ENCODE results near the gene LRRTM4.

The LRRTM4 gene

DNA sequence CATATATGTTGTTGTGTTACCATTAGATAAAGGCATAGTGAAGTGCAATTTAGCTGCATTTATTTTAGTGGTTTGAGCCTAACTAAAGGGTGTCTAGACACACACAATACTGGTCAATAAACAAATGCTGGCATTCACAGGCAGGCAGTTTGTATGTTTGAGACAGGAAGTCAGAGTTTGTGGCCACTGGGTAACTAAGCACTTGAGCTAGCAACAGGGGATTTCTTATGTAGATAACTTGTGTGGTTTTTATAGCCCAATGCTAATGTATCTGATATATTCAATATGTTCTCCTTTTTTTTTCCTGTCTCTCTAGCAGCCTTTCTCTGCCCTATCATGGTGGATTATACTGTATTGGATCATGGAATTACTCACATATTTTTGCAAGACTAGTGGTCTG, 38.1 kb downstream of the LRRTM4 start:
- intact Hi-C loops (cut with DNase I): no loop called here
- DNase-seq: no peak

DNA sequence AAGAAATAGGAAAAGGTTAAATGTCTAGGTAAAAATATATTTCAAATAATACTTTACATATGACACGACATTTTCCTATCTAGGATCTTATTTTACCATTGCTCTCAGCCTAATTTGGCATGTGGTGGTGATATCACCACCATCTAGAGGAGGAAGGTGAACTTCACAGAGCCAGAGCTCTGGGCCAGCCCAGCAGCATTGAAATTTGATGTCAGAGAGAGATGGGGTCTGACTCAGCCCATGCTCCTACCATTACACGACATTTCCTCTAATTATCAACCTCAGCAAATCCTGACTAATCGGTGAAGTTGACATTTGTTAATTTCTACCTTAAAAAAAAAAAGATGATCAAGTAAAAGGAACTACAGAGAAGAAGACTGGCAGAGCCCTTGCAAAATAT, 42.3 kb downstream of the LRRTM4 start:
- DNase-seq: peak in 2 of 42 donors; percentile 29 to 48
- intact Hi-C loops (cut with DNase I): no loop called here

DNA sequence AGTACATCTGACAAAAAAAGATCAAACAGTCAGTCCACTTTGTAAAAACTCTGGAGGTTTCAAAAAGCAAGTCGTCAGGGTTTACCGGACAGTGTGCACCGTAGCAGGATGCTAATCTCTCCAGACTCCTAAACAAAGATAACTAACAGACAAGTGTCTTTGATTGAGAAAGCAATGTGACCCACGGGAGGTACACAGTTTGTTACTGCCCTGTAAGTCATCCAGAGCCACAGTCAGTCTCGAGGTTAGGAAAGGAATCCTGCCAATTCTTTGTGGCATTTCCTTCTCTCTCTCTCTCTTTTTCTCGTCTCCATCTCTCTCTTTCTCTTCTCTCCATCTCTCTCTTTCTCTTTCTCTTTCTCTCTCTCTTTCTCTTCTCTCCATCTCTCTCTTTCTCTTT, 42.8 kb downstream of the LRRTM4 start:
- intact Hi-C loops (cut with DNase I): no loop called here
- DNase-seq: no peak

DNA sequence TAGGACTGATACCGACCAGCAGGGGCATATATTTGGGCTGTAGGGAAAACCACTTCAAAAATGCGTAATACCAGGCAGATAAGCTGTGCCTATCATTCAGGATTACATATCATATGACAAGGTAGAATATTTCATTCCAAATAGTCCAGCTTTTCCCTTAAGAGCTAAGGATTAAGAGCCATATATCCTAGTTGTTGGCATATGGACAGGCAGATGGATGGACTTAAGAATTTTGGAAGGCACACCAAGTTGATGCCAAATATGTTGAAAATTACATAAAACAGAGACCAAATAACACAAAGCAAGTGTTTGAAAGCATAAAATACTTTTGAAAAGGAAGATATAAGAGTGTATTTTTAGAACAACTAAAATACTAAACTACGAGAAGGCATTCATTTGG, 52.1 kb downstream of the LRRTM4 start:
- DNase-seq: no peak
- intact Hi-C loops (cut with DNase I): no loop called here

DNA sequence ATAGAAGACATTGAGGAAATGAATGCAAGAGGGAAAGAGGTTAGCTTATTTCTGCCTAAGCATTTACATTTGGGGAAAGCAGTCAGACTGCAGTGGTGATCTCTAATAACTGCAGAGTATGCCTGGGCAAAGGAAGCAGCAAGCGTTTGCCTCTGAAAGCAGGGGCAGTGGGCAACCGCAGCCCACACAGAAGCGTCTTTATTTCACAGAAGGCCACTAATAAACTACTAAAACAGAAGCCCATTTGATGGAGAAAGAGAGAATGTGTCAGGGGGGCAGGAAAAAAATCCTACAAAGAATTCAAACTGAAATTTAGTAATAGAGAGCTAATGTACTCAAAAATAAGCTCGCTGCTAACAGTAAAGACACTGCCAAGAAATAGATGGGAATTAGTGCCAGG, 53.1 kb downstream of the LRRTM4 start:
- DNase-seq: peak in 16 of 42 donors; percentile 11 to 61 (median 31)
- intact Hi-C loops (cut with DNase I): no loop called here

DNA sequence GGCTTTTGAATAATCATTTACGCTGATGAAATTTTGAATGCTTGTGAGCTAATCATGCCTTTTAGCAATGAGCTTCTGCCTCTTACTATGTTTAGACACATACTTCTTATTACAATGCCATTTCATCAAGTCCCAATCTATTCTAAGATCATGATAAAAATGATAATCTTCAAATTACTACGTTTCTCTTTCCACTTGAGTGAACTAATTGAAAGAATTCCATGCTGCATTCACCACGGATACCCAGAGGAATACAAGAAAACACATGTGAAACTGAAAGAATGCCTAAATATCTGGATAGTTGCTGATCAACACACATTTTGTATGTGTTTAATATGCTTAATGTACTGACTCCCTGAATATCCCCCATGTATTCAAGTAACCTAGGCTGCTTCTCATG, 62.3 kb downstream of the LRRTM4 start:
- DNase-seq: no peak
- intact Hi-C loops (cut with DNase I): no loop called here

DNA sequence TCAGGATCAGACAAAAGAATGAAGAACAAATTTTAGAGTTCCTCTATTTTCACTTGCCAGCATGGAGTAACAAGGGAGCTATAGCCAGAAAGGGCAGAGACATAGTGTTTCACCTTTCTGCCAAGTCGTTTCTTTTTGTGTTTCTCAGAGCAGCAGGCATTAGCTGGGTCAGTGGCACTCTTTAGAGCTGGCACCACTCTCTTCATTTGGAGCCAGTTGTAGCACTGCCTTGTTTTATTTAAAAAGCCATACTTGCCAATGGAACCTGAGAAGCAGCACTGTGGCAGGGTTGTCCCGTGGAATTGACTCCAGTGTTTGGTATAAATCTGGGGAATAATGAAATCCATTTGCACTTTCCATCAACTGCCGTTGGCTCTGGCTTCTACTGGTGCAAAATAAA, 64.0 kb downstream of the LRRTM4 start:
- peak in 17 of 42 donors; percentile 4 to 68 (median 32) for DNase-seq
- intact Hi-C loops (cut with DNase I): no loop called here

DNA sequence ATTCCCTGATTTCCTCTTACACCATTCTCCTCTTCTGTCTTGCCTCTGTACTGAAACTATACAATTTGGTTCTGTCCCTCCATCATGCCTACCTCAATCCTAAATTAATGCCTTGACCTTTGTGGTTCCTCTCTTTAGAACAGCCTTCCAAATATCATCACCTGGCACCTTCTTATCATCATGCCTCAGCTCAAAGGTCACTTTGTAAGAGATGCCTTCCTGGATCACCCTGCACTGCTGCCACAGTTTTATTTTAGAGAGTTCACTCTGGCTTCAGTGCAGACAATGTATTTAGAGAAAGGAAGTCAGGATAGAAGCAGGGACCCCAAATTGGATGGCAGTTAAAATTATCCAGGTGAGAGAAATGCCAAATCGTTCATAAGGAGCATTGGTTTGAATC, 64.5 kb downstream of the LRRTM4 start:
- DNase-seq: no peak
- intact Hi-C loops (cut with DNase I): no loop called here

DNA sequence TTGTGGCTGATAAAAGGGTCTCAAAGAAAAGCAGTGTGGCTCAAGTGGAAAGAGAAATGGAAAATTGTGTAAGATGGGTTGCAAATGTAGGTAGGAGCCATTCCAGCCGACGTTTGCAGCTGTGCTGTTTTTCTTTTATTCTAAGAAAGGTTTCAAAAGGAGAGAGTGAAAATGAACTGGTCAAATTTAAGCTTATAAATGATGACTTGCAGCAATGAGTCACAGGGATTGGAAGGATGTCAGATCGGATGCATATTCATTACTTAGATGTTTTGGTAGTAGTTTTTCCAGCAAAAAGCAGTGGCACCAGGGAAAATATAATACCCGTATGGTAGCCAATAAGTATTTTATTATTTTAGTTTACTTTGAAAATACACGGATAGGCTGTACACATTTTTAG, 79.1 kb downstream of the LRRTM4 start:
- DNase-seq: peak in 1 of 42 donors; percentile 39
- intact Hi-C loops (cut with DNase I): no loop called here

DNA sequence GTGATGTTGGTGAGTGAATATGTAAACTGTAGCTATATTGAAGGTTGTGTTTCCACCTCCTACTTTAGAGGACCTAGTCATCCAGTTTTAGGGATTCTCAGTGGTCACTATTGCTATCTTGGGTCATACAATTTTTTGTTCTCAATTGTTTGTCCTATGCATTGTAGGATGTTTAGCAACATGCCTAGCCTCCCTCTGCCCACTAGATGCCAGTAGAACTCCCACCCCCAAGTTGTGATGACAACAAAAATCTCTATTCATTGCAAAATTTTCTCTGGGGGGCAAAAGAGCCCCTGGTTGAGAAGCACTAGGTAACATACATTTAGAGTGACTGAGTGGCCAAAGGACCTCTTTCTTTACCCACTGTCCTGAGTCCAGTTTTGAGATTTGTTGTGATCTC, 87.3 kb downstream of the LRRTM4 start:
- intact Hi-C loops (cut with DNase I): no loop called here
- DNase-seq: peak in 3 of 42 donors; percentile 5 to 24 (median 22)

DNA sequence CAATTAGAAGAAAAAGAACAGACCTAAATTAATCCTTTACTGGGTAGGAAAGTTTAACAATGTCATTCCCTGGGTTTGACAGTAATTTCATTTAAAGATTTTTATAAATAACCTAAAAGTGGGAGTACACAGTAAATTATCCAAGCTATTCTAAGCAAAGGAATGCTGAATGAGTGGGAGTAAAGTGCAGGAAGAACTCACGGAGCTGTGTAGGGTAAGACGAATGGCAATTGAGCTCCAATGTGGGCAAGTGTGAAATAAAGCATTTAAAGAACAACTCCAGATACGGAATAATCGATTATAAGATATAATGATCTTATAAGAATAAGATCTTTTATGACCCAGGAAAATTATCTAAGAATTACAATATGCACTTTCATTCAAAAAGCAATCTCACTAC, 93.2 kb downstream of the LRRTM4 start:
- peak in 11 of 42 donors; percentile 5 to 62 (median 25) for DNase-seq
- intact Hi-C loops (cut with DNase I): no loop called here

DNA sequence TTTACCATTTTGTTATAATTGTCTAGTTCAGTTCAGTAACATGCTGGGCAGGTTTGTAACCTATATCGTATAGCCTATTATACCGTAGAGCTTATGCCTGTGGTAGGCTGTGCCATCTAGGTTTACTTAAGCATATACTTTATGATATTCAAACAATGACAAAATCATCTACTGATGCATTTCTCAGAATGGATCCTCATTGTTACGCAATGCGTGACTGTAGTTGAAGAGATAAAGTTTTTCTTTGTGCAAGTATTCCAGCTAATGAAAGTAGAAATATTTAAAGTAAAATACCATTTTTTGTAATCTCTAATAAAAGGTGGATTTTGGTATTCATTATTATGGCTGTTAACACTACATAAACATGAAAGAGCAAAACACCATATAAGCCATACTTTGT, 100.2 kb downstream of the LRRTM4 start:
- no peak for DNase-seq
- intact Hi-C loops (cut with DNase I): no loop called here

DNA sequence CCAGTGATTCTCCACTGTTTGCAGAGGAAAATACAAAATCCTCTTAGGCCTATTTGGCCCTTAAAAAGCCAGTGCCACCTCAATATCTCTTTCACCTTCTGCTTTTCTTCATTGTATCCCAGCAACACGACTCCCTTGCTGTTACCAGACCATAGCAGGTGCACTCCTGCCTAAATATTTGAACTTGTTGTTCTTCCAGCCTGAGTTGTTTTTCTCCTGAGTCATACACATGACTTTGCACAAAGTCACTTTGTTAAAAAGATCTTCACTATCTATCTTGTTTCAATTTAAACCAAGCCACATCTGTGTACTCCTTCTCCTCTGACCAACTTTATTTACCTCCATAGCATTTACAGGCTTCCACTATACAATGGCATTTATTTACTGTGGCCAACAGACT, 103.6 kb downstream of the LRRTM4 start:
- DNase-seq: no peak
- intact Hi-C loops (cut with DNase I): no loop called here

DNA sequence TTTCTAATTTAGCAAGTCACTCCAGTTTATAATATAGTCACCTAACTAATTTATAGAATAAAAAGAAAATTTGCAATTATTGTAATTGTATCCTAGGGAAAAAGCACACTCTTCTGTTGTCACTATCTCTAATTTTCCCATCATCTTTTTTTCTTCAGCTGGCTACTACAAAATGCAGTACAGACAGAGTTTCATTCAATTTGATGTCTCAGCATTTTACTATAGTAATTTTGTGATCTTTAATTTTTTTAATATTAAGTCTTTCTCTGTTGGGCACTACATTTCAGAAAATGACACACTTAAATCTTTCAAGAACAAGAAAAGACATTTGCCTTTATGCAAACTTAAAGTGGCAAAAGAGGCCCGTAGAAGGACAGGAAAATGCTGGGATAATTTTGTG, 118.0 kb downstream of the LRRTM4 start:
- intact Hi-C loops (cut with DNase I): no loop called here
- DNase-seq: no peak

DNA sequence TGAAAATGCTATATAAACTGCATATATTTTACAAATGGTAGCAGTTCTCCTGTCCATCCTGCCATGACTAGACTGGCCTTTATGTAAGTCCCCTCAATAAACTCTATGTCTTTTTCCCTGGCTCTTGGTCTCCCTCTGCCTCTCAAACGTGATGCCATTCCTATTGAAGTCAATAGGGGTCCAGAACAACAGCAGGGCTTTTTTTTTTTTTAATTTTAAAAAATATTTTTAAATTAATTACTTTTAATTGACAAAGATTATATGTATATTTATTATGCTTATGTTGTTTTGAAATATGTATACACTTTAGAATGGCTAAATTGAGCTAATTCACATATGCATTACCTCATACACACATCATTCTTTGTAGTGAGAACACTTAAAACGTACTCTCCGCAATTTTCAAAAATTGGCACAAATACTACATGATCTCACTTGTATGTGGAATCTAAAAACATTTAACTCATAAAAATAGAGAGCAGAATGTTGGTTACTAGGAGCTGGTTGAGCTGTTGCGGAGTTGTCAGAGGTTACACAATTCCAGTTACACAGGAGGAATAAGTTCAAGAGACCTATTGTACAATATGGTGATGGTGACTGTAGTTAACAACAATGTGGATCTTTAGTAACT, 123.1 kb downstream of the LRRTM4 start:
- intact Hi-C loops (cut with DNase I): no loop called here
- no peak for DNase-seq

DNA sequence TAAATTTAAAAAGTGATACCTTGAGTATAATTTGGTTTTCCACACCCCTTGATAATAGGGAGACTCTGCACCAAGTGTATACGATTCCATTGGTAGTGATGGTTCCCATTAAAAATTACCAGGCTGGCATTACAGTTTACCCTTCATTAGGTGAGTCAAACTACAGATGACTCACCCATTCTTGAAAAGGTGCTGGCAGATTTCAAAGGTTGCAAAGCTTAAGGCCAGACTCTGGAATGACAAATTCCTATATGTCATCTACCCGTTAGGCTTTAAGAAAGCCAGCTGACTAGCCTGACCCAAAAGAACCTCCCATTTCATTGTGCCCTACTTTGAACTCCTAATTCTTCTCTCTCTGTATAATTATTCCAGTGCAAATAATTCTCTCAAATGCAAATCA, 124.4 kb downstream of the LRRTM4 start:
- peak in 6 of 42 donors; percentile 2 to 40 (median 16) for DNase-seq
- intact Hi-C loops (cut with DNase I): no loop called here

DNA sequence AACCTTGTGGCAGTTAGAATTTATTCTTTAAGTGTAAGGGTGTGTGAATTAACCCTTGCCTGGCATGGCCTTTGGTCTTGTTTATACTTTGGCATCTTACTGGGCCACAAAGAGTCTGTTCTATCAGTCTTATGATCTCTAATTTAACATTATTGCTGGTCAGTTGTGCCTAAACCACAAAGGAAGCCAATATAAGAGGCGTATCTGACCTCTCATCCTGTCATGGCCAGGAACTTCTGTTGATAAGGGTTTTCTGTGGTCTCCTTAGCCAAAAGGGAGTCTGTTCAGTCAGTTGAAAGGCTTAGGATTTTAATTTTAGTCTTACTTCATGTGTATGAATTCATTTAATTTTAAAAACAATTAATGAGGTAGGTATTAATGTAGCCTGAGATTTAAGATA, 127.2 kb downstream of the LRRTM4 start:
- DNase-seq: no peak
- intact Hi-C loops (cut with DNase I): no loop called here

DNA sequence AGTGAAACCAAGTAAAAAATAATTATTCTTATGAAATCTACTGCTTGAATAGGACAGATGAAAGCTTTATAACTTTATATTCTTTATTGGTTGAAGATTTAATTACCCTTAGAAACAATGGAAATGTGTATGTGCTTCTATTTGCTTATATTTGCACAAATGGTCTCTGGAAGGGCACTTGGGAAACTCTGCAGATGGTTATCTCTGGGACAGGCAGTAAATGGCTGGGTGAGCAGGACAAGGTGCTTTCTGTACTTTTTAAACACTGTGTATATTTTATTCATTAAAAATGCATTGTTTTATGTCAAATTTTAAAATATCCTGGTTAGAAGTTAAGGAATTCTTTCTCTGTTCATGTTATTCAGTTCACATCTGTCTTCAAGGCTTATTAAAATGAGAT, 131.1 kb downstream of the LRRTM4 start:
- intact Hi-C loops (cut with DNase I): no loop called here
- no peak for DNase-seq

DNA sequence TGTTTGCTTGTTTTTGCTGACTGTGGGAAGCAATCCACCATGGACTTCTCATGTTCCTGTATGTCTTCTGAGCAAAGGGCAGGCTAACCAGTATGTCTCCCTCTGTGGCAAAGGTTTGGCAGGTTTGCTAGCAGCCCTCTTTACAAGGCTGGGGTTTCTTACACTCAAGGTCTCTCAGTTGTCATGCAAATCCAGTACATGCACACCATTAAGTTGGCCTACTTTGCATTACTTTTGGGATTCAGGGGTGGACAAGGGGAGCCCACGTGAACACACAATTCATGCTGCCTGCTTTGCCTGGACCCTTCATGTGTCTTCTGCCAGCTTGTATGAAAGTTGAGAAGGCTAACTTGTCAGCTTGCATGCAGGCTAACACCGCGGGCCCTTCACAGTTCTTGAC, 134.9 kb downstream of the LRRTM4 start:
- no peak for DNase-seq
- intact Hi-C loops (cut with DNase I): no loop called here

DNA sequence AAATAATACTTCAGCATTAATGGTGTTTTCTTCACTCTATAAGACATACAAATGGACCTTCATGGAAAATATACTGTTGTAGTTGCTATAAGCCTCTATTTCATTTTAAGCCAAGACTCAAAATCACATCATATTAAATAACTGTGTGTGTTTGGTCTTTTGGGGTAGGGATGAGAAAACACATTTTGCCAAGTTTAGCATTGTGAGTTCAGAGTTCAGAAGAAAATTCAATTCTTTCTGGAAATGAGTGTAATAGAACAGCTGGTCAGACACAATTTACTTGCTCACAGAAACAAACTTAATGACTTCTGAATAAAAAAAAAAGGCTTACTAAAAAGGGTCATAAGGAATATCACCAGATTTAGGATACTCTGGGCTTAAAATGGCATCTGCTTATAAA, 149.5 kb downstream of the LRRTM4 start:
- intact Hi-C loops (cut with DNase I): no loop called here
- DNase-seq: no peak

DNA sequence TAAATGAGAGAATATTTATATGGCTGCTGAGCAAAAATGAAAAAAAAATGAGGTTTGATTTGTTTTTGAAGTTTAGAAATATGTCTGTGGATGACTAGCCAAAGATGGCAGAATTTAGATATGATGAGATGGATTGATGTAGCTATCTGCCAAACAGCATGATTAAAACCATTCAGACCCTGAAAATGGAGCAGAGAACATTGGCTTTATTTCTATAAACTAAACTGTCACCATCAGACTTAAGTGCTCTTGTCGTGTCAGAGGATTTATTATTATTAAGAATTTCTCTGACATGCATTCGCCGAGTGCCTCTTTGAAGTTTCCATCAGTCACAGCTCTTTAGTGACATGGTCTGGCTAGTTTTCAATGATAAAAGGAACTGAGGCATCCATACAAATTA, 151.7 kb downstream of the LRRTM4 start:
- no peak for DNase-seq
- intact Hi-C loops (cut with DNase I): no loop called here

DNA sequence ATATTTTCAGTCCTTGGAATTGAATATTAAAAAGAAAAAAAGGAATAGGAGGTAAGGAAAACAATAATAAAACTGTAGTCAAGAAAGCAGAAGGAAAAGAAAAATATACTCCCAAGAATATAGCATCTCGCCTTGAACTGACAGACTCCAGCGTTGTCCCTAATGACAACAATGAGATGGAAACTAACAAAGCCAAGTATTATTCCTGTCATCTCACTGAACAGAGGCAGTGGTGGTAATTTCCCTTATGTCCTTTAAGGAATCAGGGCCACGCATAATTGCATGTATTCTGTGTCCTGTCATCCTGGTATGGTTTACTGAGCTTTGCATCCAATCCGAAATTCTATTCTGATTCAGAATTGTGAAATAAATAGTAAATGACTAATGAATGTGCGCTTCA, 158.9 kb downstream of the LRRTM4 start:
- intact Hi-C loops (cut with DNase I): no loop called here
- DNase-seq: no peak

All from head of caudate nucleus (tissue), 42 donors.